CD4-positive, CD25-positive, alpha-beta regulatory T cell (primary cell): ENCODE data around the gene GINS2. TPM values are rescaled to one million over a fixed set of nuclear protein-coding genes. Genes with fewer than 3 reads are reported as not detected.

Experiments
- ATAC-seq, 2 donors: fragments of 150-1000 bp; cut with Tn5 transposase; one replicate each; pipeline ENCODE4 v1.10.0; 2021; ENCODE audit warnings: low read depth in 2 of 2, moderate number of reproducible peaks in 2 of 2, moderate library complexity in 1 of 2
- DNase-seq, 3 donors: peaks; one replicate each; pipeline versions ENCODE4 v3.0.0 to v3.0.0-alpha.2; 2012 to 2022; ENCODE audit warnings: mixed read lengths in 1 of 3
- H3K27ac ChIP-seq: one replicate; pipeline ENCODE4 v1.7.0; 2013; ENCODE audit warnings: mild to moderate bottlenecking, low read length; ENCODE audit not compliant: insufficient read depth, poor library complexity, severe bottlenecking
- H3K27me3 ChIP-seq: one replicate; pipeline ENCODE4 v1.7.0; 2013; ENCODE audit warnings: low read length; ENCODE audit not compliant: control insufficient read depth, insufficient read depth
- H3K36me3 ChIP-seq: one replicate; pipeline ENCODE4 v1.7.0; 2013; ENCODE audit warnings: mild to moderate bottlenecking, low read length, moderate library complexity; ENCODE audit not compliant: control insufficient read depth, insufficient read depth
- H3K4me1 ChIP-seq: 2 replicates; pipeline ENCODE4 v1.7.0; 2013; ENCODE audit warnings: mild to moderate bottlenecking, low read length; ENCODE audit not compliant: insufficient read depth, control insufficient read depth, poor library complexity, severe bottlenecking
- H3K4me3 ChIP-seq: one replicate; pipeline ENCODE4 v1.7.0; 2013; ENCODE audit warnings: low read depth, mild to moderate bottlenecking, low read length, moderate library complexity
- H3K9me3 ChIP-seq, 2 experiments: 1 replicate in 1 of 2; 2 replicates in 1 of 2; pipeline ENCODE4 v1.7.0; 2013; ENCODE audit warnings: low read length in 2 of 2, mild to moderate bottlenecking in 1 of 2, moderate library complexity in 1 of 2; ENCODE audit not compliant: control insufficient read depth in 2 of 2
- H3K27ac Mint-ChIP-seq, 3 donors: one replicate each; pipeline ENCODE4 v1.8.0; 2020 to 2022; ENCODE audit warnings: mild to moderate bottlenecking in 3 of 3, mixed read lengths in 3 of 3, moderate library complexity in 2 of 3
- H3K27me3 Mint-ChIP-seq: one replicate; pipeline ENCODE4 v1.8.0; 2022; ENCODE audit warnings: mild to moderate bottlenecking, mixed read lengths
- H3K36me3 Mint-ChIP-seq: one replicate; pipeline ENCODE4 v1.8.0; 2020; ENCODE audit warnings: mixed read lengths
- H3K4me1 Mint-ChIP-seq, 4 donors: one replicate each; pipeline ENCODE4 v1.8.0; 2020 to 2022; ENCODE audit warnings: mixed read lengths in 4 of 4, mild to moderate bottlenecking in 1 of 4
- H3K4me3 Mint-ChIP-seq, 4 donors: one replicate each; pipeline ENCODE4 v1.8.0; 2020 to 2022; ENCODE audit warnings: mild to moderate bottlenecking in 4 of 4, mixed read lengths in 4 of 4, moderate library complexity in 3 of 4
- H3K9me3 Mint-ChIP-seq, 7 donors: one replicate each; pipeline ENCODE4 v1.8.0; 2020 to 2022; ENCODE audit warnings: mixed read lengths in 7 of 7, mild to moderate bottlenecking in 3 of 7, moderate library complexity in 2 of 7
- polyA plus RNA-seq, 4 donors: library from polyadenylated mRNA; unstranded; fragments of 300-500 nt; fragmentation: Illumina TruSeq; gene quantifications; one replicate each; pipeline ENCODE4 v1.2.3, GENCODE V29; 2021
- total RNA-seq: library from RNA; stranded (reverse); gene quantifications from one replicate; pipeline ENCODE4 v1.2.3, GENCODE V29; 2022

GINS2 gene
- total and polyA plus RNA-seq, 5 donors from 2014 or later = 2.9 to 5.1 (median 3.9) TPM

- no peaks in the 10 kb centered on the region for H3K27me3 ChIP-seq
- Mint-ChIP-seq H3K27me3 (no peaks in the 10 kb centered on the region), H3K36me3 (no peaks in the 10 kb centered on the region), H3K4me1 (peaks cover 0 to 8% (median 2%) of the 10 kb centered on the region in 4 donors), H3K4me3 (no peak overlapping the region), H3K9me3 (no peaks in the 10 kb centered on the region), H3K27ac (no peak overlapping the region)
- DNase-seq (no peak), ATAC-seq (no peak)
- no peaks in the 10 kb centered on the region for H3K9me3 ChIP-seq
- no peaks in the 10 kb centered on the region for H3K4me1 ChIP-seq
- no peak overlapping the region for H3K4me3 ChIP-seq
- H3K27ac ChIP-seq = no peak overlapping the region
- no peaks in the 10 kb centered on the region for H3K36me3 ChIP-seq
Observed at GRCh38 chr16:85643631-85644030, 45.1 kb downstream of the GINS2 start.

- no peak overlapping the region for H3K4me3 Mint-ChIP-seq
- H3K4me1 Mint-ChIP-seq = peaks cover 0 to 8% (median 2%) of the 10 kb centered on the region in 4 donors
- no peak for ATAC-seq
- DNase-seq = no peak
- Histone ChIP-seq H3K4me3 (no peak overlapping the region), H3K4me1 (no peaks in the 10 kb centered on the region), H3K36me3 (no peaks in the 10 kb centered on the region), H3K9me3 (no peaks in the 10 kb centered on the region), H3K27me3 (no peaks in the 10 kb centered on the region), H3K27ac (no peak overlapping the region)
- H3K27me3 Mint-ChIP-seq = no peaks in the 10 kb centered on the region
- H3K9me3 Mint-ChIP-seq = no peaks in the 10 kb centered on the region
- no peak overlapping the region for H3K27ac Mint-ChIP-seq
- no peaks in the 10 kb centered on the region for H3K36me3 Mint-ChIP-seq
Observed at GRCh38 chr16:85642762-85643358, 45.9 kb downstream of the GINS2 start.

- H3K9me3 ChIP-seq = no peaks in the 10 kb centered on the region
- Mint-ChIP-seq H3K36me3 (no peaks in the 10 kb centered on the region), H3K27me3 (no peaks in the 10 kb centered on the region), H3K4me1 (peaks cover 0 to 8% (median 2%) of the 10 kb centered on the region in 4 donors), H3K27ac (no peak overlapping the region), H3K4me3 (no peak overlapping the region), H3K9me3 (no peaks in the 10 kb centered on the region)
- no peak overlapping the region for H3K27ac ChIP-seq
- no peaks in the 10 kb centered on the region for H3K36me3 ChIP-seq
- H3K4me1 ChIP-seq = no peaks in the 10 kb centered on the region
- DNase-seq (no peak), ATAC-seq (no peak)
- H3K4me3 ChIP-seq = no peak overlapping the region
- no peaks in the 10 kb centered on the region for H3K27me3 ChIP-seq
Observed at GRCh38 chr16:85641776-85642176, 47.0 kb downstream of the GINS2 start.

GRCh38 chr16:85641305-85641704, 47.4 kb downstream of the GINS2 start:
- Histone ChIP-seq H3K36me3 (no peaks in the 10 kb centered on the region), H3K4me1 (no peaks in the 10 kb centered on the region), H3K27me3 (no peaks in the 10 kb centered on the region), H3K9me3 (no peaks in the 10 kb centered on the region), H3K27ac (no peak overlapping the region), H3K4me3 (no peak overlapping the region)
- DNase-seq (no peak), ATAC-seq (no peak)
- Mint-ChIP-seq H3K27ac (no peak overlapping the region), H3K36me3 (no peaks in the 10 kb centered on the region), H3K4me1 (peaks cover 0 to 8% (median 2%) of the 10 kb centered on the region in 4 donors), H3K4me3 (no peak overlapping the region), H3K9me3 (no peaks in the 10 kb centered on the region), H3K27me3 (no peaks in the 10 kb centered on the region)

- H3K9me3 ChIP-seq = no peaks in the 10 kb centered on the region
- H3K36me3 ChIP-seq = no peaks in the 10 kb centered on the region
- ATAC-seq = no peak
- no peak overlapping the region for H3K4me3 ChIP-seq
- H3K9me3 Mint-ChIP-seq = no peaks in the 10 kb centered on the region
- no peak overlapping the region for H3K27ac Mint-ChIP-seq
- no peaks in the 10 kb centered on the region for H3K4me1 ChIP-seq
- no peaks in the 10 kb centered on the region for H3K27me3 Mint-ChIP-seq
- no peak overlapping the region for H3K27ac ChIP-seq
- H3K27me3 ChIP-seq = no peaks in the 10 kb centered on the region
- H3K4me1 Mint-ChIP-seq = peaks cover 0 to 3% (median 2%) of the 10 kb centered on the region in 4 donors
- H3K4me3 Mint-ChIP-seq = no peak overlapping the region
- no peaks in the 10 kb centered on the region for H3K36me3 Mint-ChIP-seq
- DNase-seq = no peak
Observed at GRCh38 chr16:85640585-85640984, 48.2 kb downstream of the GINS2 start.

GRCh38 chr16:85640254-85640558, 48.5 kb downstream of the GINS2 start:
- no peaks in the 10 kb centered on the region for H3K36me3 ChIP-seq
- no peak overlapping the region for H3K27ac ChIP-seq
- no peaks in the 10 kb centered on the region for H3K36me3 Mint-ChIP-seq
- H3K9me3 Mint-ChIP-seq = no peaks in the 10 kb centered on the region
- H3K9me3 ChIP-seq = no peaks in the 10 kb centered on the region
- no peak overlapping the region for H3K4me3 Mint-ChIP-seq
- no peaks in the 10 kb centered on the region for H3K27me3 Mint-ChIP-seq
- H3K4me1 Mint-ChIP-seq = peaks cover 0 to 3% (median 2%) of the 10 kb centered on the region in 4 donors
- H3K4me1 ChIP-seq = no peaks in the 10 kb centered on the region
- no peak overlapping the region for H3K4me3 ChIP-seq
- H3K27ac Mint-ChIP-seq = no peak overlapping the region
- DNase-seq = no peak
- ATAC-seq = no peak
- no peaks in the 10 kb centered on the region for H3K27me3 ChIP-seq

GRCh38 chr16:85639529-85640253, 49.1 kb downstream of the GINS2 start:
- ATAC-seq (no peak), DNase-seq (no peak)
- no peak overlapping the region for H3K4me3 Mint-ChIP-seq
- Histone ChIP-seq H3K27ac (no peak overlapping the region), H3K4me3 (no peak overlapping the region), H3K36me3 (no peaks in the 10 kb centered on the region), H3K27me3 (no peaks in the 10 kb centered on the region), H3K4me1 (no peaks in the 10 kb centered on the region), H3K9me3 (no peaks in the 10 kb centered on the region)
- peaks cover 0 to 3% (median 2%) of the 10 kb centered on the region in 4 donors for H3K4me1 Mint-ChIP-seq
- H3K9me3 Mint-ChIP-seq = no peaks in the 10 kb centered on the region
- H3K36me3 Mint-ChIP-seq = no peaks in the 10 kb centered on the region
- H3K27ac Mint-ChIP-seq = no peak overlapping the region
- no peaks in the 10 kb centered on the region for H3K27me3 Mint-ChIP-seq
